ENCODE measurements around the gene SMIM41.

- TF ChIP-seq GATA2 (IDR thresholded peaks at IDR 0.05; ENCODE audit: low read depth, low read length) (no peak), GATA3 (IDR thresholded peaks at IDR 0.05; ENCODE audit: low read depth, low read length) (no peak)
These were observed 44.3 kb upstream of the SMIM41 start for GRCh38 chr12:52035190-52035589.
